ENCODE results near the gene ZNF827. TPM values are rescaled to one million over a fixed set of nuclear protein-coding genes. Genes with fewer than 3 reads are reported as not detected.
A peak's percentile ranks its signal among the peaks of the same experiment; 100 is the strongest.

Gene ZNF827
- total RNA-seq, 4 donors from 2014 or later = 5.2 to 11.0 (median 6.4) TPM

- TF ChIP-seq CTCF (IDR thresholded peaks at IDR 0.05) = no peak
- no peak for TF ChIP-seq POLR2A (IDR thresholded peaks at IDR 0.05)
- no peak overlapping the region for H3K4me3 ChIP-seq
- H3K27ac ChIP-seq = no peak overlapping the region
- intact Hi-C loops (cut with DNase I) = no loop called here
- DNase-seq = no peak
- no peaks in the 10 kb centered on the region for H3K27me3 ChIP-seq
- H3K9me3 ChIP-seq = no peaks in the 10 kb centered on the region
- peaks cover 0 to 3% (median 0%) of the 10 kb centered on the region in 3 donors for H3K36me3 ChIP-seq
- 50 to 70% methylated on average over 1 of the region's 1 CpG for WGBS, 2 donors
- H3K4me1 ChIP-seq = no peaks in the 10 kb centered on the region
These were observed 123.0 kb downstream of the ZNF827 start for GRCh38 chr4:145815626-145816025.

- intact Hi-C loops (cut with DNase I) = no loop called here
- H3K27me3 ChIP-seq = no peaks in the 10 kb centered on the region
- DNase-seq = no peak
- H3K9me3 ChIP-seq = no peaks in the 10 kb centered on the region
- no peak overlapping the region for H3K4me3 ChIP-seq
- WGBS, 2 donors = 93 to 100% methylated on average over 1 of the region's 1 CpG
- H3K4me1 ChIP-seq = no peaks in the 10 kb centered on the region
- peaks cover 0 to 3% (median 0%) of the 10 kb centered on the region in 3 donors for H3K36me3 ChIP-seq
- no peak overlapping the region for H3K27ac ChIP-seq
- TF ChIP-seq POLR2A (IDR thresholded peaks at IDR 0.05) = no peak
- no peak for TF ChIP-seq CTCF (IDR thresholded peaks at IDR 0.05)
These were observed 123.5 kb downstream of the ZNF827 start for GRCh38 chr4:145815027-145815612.

GRCh38 chr4:145814246-145814645 lies 124.4 kb downstream of the ZNF827 start:
- no peak for DNase-seq
- no peaks in the 10 kb centered on the region for H3K4me1 ChIP-seq
- H3K36me3 ChIP-seq = peaks cover 0 to 3% (median 0%) of the 10 kb centered on the region in 3 donors
- intact Hi-C loops (cut with DNase I) = no loop called here
- WGBS, 2 donors = 57 to 100% methylated on average over 1 of the region's 1 CpG
- no peaks in the 10 kb centered on the region for H3K27me3 ChIP-seq
- peaks cover 0 to 4% (median 0%) of the 10 kb centered on the region in 3 donors for H3K9me3 ChIP-seq
- TF ChIP-seq CTCF (IDR thresholded peaks at IDR 0.05) (no peak), POLR2A (IDR thresholded peaks at IDR 0.05) (no peak)
- no peak overlapping the region for H3K27ac ChIP-seq
- no peak overlapping the region for H3K4me3 ChIP-seq

- Histone ChIP-seq H3K4me1 (peaks cover 0 to 12% (median 10%) of the 10 kb centered on the region in 3 donors), H3K27me3 (no peaks in the 10 kb centered on the region), H3K4me3 (no peak overlapping the region), H3K27ac (no peak overlapping the region), H3K36me3 (peaks cover 0 to 3% (median 0%) of the 10 kb centered on the region in 3 donors), H3K9me3 (peaks cover 0 to 4% (median 0%) of the 10 kb centered on the region in 3 donors)
- no peak for TF ChIP-seq CTCF (IDR thresholded peaks at IDR 0.05)
- TF ChIP-seq POLR2A (IDR thresholded peaks at IDR 0.05) = no peak
- WGBS, 2 donors = 72 to 79% methylated on average over 8 of the region's 8 CpGs
- intact Hi-C loops (cut with DNase I) = no loop called here
- no peak for DNase-seq
These were observed 125.7 kb downstream of the ZNF827 start for GRCh38 chr4:145812919-145813318.

GRCh38 chr4:145808848-145809512 lies 129.6 kb downstream of the ZNF827 start:
- intact Hi-C loops (cut with DNase I) = no loop called here
- H3K27ac ChIP-seq = peak overlapping the region; percentile 11 to 72 (median 69)
- no peak for DNase-seq
- peaks cover 0 to 4% (median 0%) of the 10 kb centered on the region in 3 donors for H3K9me3 ChIP-seq
- no peaks in the 10 kb centered on the region for H3K27me3 ChIP-seq
- 63 to 70% methylated on average over 1 to 3 of the region's 3 CpGs for WGBS, 2 donors
- TF ChIP-seq POLR2A (IDR thresholded peaks at IDR 0.05) = no peak
- TF ChIP-seq CTCF (IDR thresholded peaks at IDR 0.05) = no peak
- no peak overlapping the region for H3K4me3 ChIP-seq
- H3K4me1 ChIP-seq = peaks cover 0 to 24% (median 15%) of the 10 kb centered on the region in 3 donors
- no peaks in the 10 kb centered on the region for H3K36me3 ChIP-seq
